Spleen (tissue), 11 donors: Measurements from ENCODE around the gene PLEKHA1. TPM values are rescaled to one million over a fixed set of nuclear protein-coding genes. Genes with fewer than 3 reads are reported as not detected.

Experiments
- DNase-seq: peaks from one replicate; pipeline ENCODE4 v3.0.0-alpha.2; 2020
- H3K27ac ChIP-seq, 8 donors: fragments of 200-600 bp; sonication (generic) in 7 of 8; 1 replicate in 4 of 8; 2 replicates in 4 of 8; pipeline versions ENCODE4 v1.5.0 to v1.8.0; 2016 to 2021; ENCODE audit warnings: inconsistent platforms in 4 of 8, mild to moderate bottlenecking in 4 of 8, moderate library complexity in 1 of 8
- H3K27me3 ChIP-seq, 7 donors: fragments of 200-600 bp; sonication (generic) in 6 of 7; replicated peaks in 1 of 7; 1 replicate in 4 of 7; 2 replicates in 3 of 7; pipeline versions ENCODE4 v1.5.0 to v1.8.0; 2016 to 2021; ENCODE audit warnings: inconsistent platforms in 3 of 7, mild to moderate bottlenecking in 1 of 7
- H3K36me3 ChIP-seq, 6 donors: fragments of 200-600 bp; sonication (generic) in 5 of 6; 1 replicate in 4 of 6; 2 replicates in 2 of 6; pipeline versions ENCODE4 v1.5.0 to v1.8.0; 2016 to 2021; ENCODE audit warnings: inconsistent platforms in 2 of 6
- H3K4me1 ChIP-seq, 6 donors: fragments of 200-600 bp; sonication (generic) in 5 of 6; 1 replicate in 3 of 6; 2 replicates in 3 of 6; pipeline versions ENCODE4 v1.5.0 to v1.8.0; 2016 to 2021; ENCODE audit warnings: inconsistent platforms in 3 of 6
- H3K4me3 ChIP-seq, 8 donors: fragments of 200-600 bp; sonication (generic) in 7 of 8; 1 replicate in 4 of 8; 2 replicates in 4 of 8; pipeline versions ENCODE4 v1.5.0 to v1.8.0; 2016 to 2021; ENCODE audit warnings: inconsistent platforms in 4 of 8, mild to moderate bottlenecking in 4 of 8, moderate library complexity in 2 of 8
- H3K9me3 ChIP-seq, 8 donors: fragments of 200-600 bp; sonication (generic) in 7 of 8; 1 replicate in 4 of 8; 2 replicates in 4 of 8; pipeline versions ENCODE4 v1.5.0 to v1.8.0; 2016 to 2021; ENCODE audit warnings: inconsistent platforms in 4 of 8
- POLR2A ChIP-seq, 3 donors: fragments of 450-650 bp; IDR thresholded peaks; one replicate each; pipeline ENCODE4 v1.5.1; 2017; ENCODE audit warnings: antibody characterized with exemption in 3 of 3, mild to moderate bottlenecking in 1 of 3
- POLR2AphosphoS5 ChIP-seq, 3 donors: sonication (generic); formaldehyde crosslinking; IDR thresholded peaks; one replicate each; pipeline ENCODE4 v1.5.1; 2017; ENCODE audit warnings: antibody characterized with exemption in 3 of 3
- WGBS, 5 donors: extraction: QIAGEN DNeasy Blood & Tissue Kit in 3 of 5; methylation state at CpG; one replicate each; pipeline versions ENCODE4 v1.1.5 to v1.1.7; 2013 to 2018; 5-methylcytosine and 5-hydroxymethylcytosine counted together
- intact Hi-C: fragments of 100-400 bp; cut with DNase I; formaldehyde crosslinking; loops from one replicate; pipeline ENCODE4 v1.15.0; 2023; ENCODE audit warnings: low total_unique reads
- polyA plus RNA-seq, 3 donors: library from polyadenylated mRNA; stranded (reverse); fragments of 200-250 nt; gene quantifications; one replicate each; pipeline ENCODE4 v1.2.1, GENCODE V29; 2013
- total RNA-seq, 7 donors: library from RNA; depleted of rRNA in 3 of 7; stranded (reverse); fragments of >200 nt in 3 of 7; fragmentation: NEBNext Ultra II Directional in 4 of 7; extraction: Animal tissue kit (Norgen Biotek cat#: 25700) in 4 of 7; gene quantifications; one replicate each; pipeline versions ENCODE4 v1.1.0 to v1.2.1, GENCODE V29; 2016 to 2021
- TF ChIP-seq, protein P1 (sequence below), 11 experiments: fragments of 200-600 bp in 7 of 11; fragments of 450-650 bp in 4 of 11; sonication (generic) in 4 of 11; IDR thresholded peaks in 8 of 11; conservative IDR thresholded peaks in 3 of 11; 1 replicate in 7 of 11; 2 replicates in 4 of 11; pipeline versions ENCODE4 v1.4.0 to v1.8.0; 2016 to 2021; ENCODE audit warnings: antibody characterized with exemption in 11 of 11, inconsistent platforms in 4 of 11, mild to moderate bottlenecking in 1 of 11
- donor health status: healthy with polysubstance abuse.
- donor health status: DM: no; HTN: no; CAD: no; lungs with moderate emphysema.
- donor health status: DM: no; HTN: no; CAD: no.
- donor health status: Bipolar disorder and iron deficiency.
- donor health status: healthy.
- donor health status: DM: no; HTN: no; CAD: no.
- donor health status: DM: yes; HTN: yes; CAD: no.

PLEKHA1 gene
- total and polyA plus RNA-seq, 10 donors, result 7.9 to 31.1 (median 22.1) TPM

DNA sequence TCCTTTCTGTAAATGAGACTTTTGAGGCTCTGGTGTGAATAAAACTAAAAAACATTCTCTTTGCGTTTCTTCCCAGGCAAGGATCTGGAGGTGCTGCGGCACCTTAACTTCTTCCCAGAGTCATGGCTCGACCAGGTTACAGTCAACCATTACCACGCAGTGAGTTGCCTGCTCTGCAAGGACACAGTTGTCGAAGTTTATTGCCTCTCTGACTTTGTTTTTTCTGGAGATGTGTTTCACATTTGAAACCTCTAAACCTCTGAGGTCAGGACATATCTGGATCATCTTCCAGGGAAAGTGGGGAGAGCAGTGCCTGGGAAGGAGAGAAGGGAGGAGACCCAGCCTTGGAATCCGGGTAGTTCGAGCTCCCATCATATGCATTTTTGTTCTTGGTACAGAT is 43.4 kb upstream of the PLEKHA1 start:
- WGBS, 5 donors, result 83 to 92% (median 88%) methylated on average over 7 of the region's 7 CpGs
- H3K4me3 ChIP-seq, result no peak overlapping the region
- H3K27ac ChIP-seq, result no peak overlapping the region
- H3K4me1 ChIP-seq, result peaks cover 0 to 18% (median 0%) of the 10 kb centered on the region in 6 donors
- H3K27me3 ChIP-seq, result peaks cover 0 to 44% (median 0%) of the 10 kb centered on the region in 7 donors
- no peaks in the 10 kb centered on the region for H3K36me3 ChIP-seq
- no peak for DNase-seq
- intact Hi-C loops, result no loop called here
- TF ChIP-seq, protein P1, sequence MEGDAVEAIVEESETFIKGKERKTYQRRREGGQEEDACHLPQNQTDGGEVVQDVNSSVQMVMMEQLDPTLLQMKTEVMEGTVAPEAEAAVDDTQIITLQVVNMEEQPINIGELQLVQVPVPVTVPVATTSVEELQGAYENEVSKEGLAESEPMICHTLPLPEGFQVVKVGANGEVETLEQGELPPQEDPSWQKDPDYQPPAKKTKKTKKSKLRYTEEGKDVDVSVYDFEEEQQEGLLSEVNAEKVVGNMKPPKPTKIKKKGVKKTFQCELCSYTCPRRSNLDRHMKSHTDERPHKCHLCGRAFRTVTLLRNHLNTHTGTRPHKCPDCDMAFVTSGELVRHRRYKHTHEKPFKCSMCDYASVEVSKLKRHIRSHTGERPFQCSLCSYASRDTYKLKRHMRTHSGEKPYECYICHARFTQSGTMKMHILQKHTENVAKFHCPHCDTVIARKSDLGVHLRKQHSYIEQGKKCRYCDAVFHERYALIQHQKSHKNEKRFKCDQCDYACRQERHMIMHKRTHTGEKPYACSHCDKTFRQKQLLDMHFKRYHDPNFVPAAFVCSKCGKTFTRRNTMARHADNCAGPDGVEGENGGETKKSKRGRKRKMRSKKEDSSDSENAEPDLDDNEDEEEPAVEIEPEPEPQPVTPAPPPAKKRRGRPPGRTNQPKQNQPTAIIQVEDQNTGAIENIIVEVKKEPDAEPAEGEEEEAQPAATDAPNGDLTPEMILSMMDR (IDR thresholded peaks at IDR 0.05 in 8 of 11, conservative IDR thresholded peaks at IDR 0.05 in 3 of 11), result no peak
- TF ChIP-seq POLR2A (IDR thresholded peaks at IDR 0.05) (no peak), POLR2AphosphoS5 (IDR thresholded peaks at IDR 0.05) (no peak)
- H3K9me3 ChIP-seq, result no peaks in the 10 kb centered on the region

DNA sequence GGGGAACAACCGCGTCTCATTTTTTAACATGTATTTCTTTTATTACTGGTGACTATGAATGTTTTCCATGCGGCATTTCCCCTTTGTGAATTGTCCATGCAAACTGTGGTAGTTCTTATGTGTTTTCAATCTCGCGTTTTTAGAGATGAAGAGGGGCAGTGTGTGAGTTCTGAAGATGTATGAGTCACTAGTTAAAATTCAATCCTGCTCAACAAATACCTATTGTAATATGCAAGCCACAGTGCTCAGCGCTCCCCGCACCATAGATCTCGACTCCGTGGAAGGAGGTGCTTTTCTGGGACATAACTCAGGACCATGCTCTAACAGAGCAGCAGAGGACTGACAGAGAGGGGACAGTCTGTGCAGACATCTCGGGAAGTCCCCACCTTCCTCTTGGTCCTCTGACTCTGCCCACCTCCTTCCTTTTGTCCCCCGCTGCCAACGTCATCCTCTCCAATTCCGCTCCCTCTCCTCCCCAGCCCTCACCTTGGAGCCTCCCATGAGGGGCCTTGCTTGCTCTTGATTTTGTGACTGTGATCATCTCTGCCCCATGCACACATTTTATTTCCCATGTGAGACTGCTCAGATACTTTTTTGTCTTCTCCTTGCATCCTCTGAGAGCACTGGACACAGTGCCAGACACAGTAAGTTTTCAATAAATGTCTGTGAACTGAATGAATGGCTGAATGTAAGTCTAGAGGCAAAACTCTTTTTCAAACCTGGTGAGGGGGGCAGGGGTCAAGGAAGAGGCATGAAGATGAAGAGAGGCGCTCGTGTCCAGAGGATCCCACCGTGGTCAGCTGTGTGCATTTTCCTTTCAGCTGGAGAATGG is 42.7 kb upstream of the PLEKHA1 start:
- TF ChIP-seq POLR2AphosphoS5 (IDR thresholded peaks at IDR 0.05) (no peak), POLR2A (IDR thresholded peaks at IDR 0.05) (no peak)
- TF ChIP-seq, protein P1 (IDR thresholded peaks at IDR 0.05 in 8 of 11, conservative IDR thresholded peaks at IDR 0.05 in 3 of 11), result no peak
- Histone ChIP-seq H3K27ac (no peak overlapping the region), H3K4me1 (peaks cover 0 to 13% (median 0%) of the 10 kb centered on the region in 6 donors), H3K27me3 (peaks cover 0 to 52% (median 0%) of the 10 kb centered on the region in 7 donors), H3K9me3 (no peaks in the 10 kb centered on the region), H3K4me3 (no peak overlapping the region), H3K36me3 (no peaks in the 10 kb centered on the region)
- intact Hi-C loops, result no loop called here
- DNase-seq, result no peak
- WGBS, 5 donors, result 71 to 85% (median 73%) methylated on average over 16 of the region's 16 CpGs

DNA sequence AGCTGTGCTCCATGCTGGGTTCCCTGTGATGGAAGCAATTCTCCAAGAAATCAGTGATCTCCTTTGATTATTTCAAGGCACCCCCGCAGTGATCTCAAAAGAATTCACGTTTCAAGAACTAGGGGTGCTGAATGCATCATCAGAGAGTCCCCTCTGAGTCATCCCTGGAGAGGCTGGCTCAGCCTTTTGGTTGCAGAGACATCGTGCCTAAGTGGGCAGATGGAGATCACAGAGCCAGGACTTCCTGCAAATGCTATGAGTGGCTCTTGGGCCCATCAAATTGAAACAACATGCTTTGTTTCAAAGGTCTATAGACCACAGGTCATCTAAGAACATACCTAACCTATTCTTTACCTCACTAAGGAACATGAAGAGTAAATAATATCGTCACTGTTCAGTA is 41.5 kb upstream of the PLEKHA1 start:
- Histone ChIP-seq H3K4me3 (no peak overlapping the region), H3K9me3 (no peaks in the 10 kb centered on the region), H3K36me3 (no peaks in the 10 kb centered on the region), H3K4me1 (peaks cover 0 to 13% (median 0%) of the 10 kb centered on the region in 6 donors), H3K27ac (no peak overlapping the region), H3K27me3 (peaks cover 0 to 47% (median 0%) of the 10 kb centered on the region in 7 donors)
- no peak for DNase-seq
- intact Hi-C loops, result no loop called here
- no peak for TF ChIP-seq POLR2AphosphoS5 (IDR thresholded peaks at IDR 0.05)
- no peak for TF ChIP-seq POLR2A (IDR thresholded peaks at IDR 0.05)
- TF ChIP-seq, protein P1 (IDR thresholded peaks at IDR 0.05 in 8 of 11, conservative IDR thresholded peaks at IDR 0.05 in 3 of 11), result no peak
- 48 to 66% (median 65%) methylated on average over 4 of the region's 4 CpGs for WGBS, 5 donors

DNA sequence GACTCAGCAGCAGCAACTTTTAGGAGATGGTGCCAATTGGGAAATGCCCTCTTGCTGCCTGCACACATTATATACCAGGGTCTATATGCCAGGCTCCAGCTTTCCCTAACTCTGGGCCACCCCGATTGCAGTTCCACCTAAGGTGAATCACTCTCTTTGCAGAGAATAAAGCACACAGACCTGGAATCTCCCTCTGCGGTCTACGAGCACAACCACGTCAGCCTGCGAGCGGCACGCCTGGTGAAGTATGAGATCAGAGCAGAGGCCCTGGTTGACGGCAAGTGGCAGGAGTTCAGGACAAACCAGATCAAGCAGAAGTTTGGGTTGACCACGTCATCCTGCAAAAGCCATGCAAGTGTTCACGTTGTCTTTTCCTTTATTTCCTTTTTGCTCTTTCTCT is 38.2 kb upstream of the PLEKHA1 start:
- intact Hi-C loops, result no loop called here
- WGBS, 5 donors, result 79 to 96% (median 86%) methylated on average over 10 of the region's 10 CpGs
- H3K4me1 ChIP-seq, result no peaks in the 10 kb centered on the region
- no peak overlapping the region for H3K27ac ChIP-seq
- no peaks in the 10 kb centered on the region for H3K36me3 ChIP-seq
- H3K27me3 ChIP-seq, result peaks cover 0 to 38% (median 0%) of the 10 kb centered on the region in 7 donors
- H3K9me3 ChIP-seq, result no peaks in the 10 kb centered on the region
- DNase-seq, result no peak
- TF ChIP-seq, protein P1 (IDR thresholded peaks at IDR 0.05 in 8 of 11, conservative IDR thresholded peaks at IDR 0.05 in 3 of 11), result no peak
- TF ChIP-seq POLR2AphosphoS5 (IDR thresholded peaks at IDR 0.05), result no peak
- no peak for TF ChIP-seq POLR2A (IDR thresholded peaks at IDR 0.05)
- H3K4me3 ChIP-seq, result no peak overlapping the region
